CD4-positive, alpha-beta T cell (primary cell): ENCODE data around the gene C14orf119. TPM values are rescaled to one million over a fixed set of nuclear protein-coding genes. Genes with fewer than 3 reads are reported as not detected.

Experiments used
- ATAC-seq: fragments of 200-7000 bp; cut with Tn5 transposase; one replicate; pipeline ENCODE4 v1.10.0; 2022; ENCODE audit warnings: mild to moderate bottlenecking; ENCODE audit not compliant: poor library complexity
- CTCF ChIA-PET: fragments of 350-600 bp; sonication (Branson Sonifier 250); formaldehyde crosslinking; loops from one replicate; lab custom pipeline; 2021; ENCODE audit warnings: antibody characterized with exemption, inconsistent platforms; lab: Charles Lee
- POLR2A ChIA-PET: fragments of 350-600 bp; sonication (Branson Sonifier 250); formaldehyde crosslinking; loops from one replicate; lab custom pipeline; 2021; ENCODE audit warnings: antibody characterized with exemption, inconsistent platforms; lab: Charles Lee
- DNase-seq, 14 experiments: peaks; one replicate each; pipeline ENCODE4 v3.0.0-alpha.2; 2013 to 2020; ENCODE audit warnings: mixed read lengths in 2 of 14
- H3K27ac ChIP-seq, 2 donors: one replicate each; pipeline versions ENCODE4 v1.5.1 to v1.7.0; 2013; ENCODE audit warnings: low read length in 2 of 2, low read depth in 1 of 2, mild to moderate bottlenecking in 1 of 2
- H3K27me3 ChIP-seq, 2 experiments: 1 replicate in 1 of 2; 2 replicates in 1 of 2; pipeline versions ENCODE4 v1.6.1 to v1.7.0; 2013; ENCODE audit warnings: low read length in 2 of 2, control low read depth in 1 of 2, mild to moderate bottlenecking in 1 of 2, moderate library complexity in 1 of 2; ENCODE audit not compliant: insufficient read depth in 2 of 2, control insufficient read depth in 1 of 2
- H3K36me3 ChIP-seq: one replicate; pipeline ENCODE4 v1.6.1; 2013; ENCODE audit warnings: low read length, control low read depth; ENCODE audit not compliant: insufficient read depth
- H3K4me1 ChIP-seq: one replicate; pipeline ENCODE4 v1.6.1; 2013; ENCODE audit warnings: low read length, control low read depth; ENCODE audit not compliant: insufficient read depth
- H3K4me3 ChIP-seq: one replicate; pipeline ENCODE4 v1.5.1; 2013; ENCODE audit warnings: mild to moderate bottlenecking, low read length, moderate library complexity
- H3K9me3 ChIP-seq, 2 experiments: 1 replicate in 1 of 2; 2 replicates in 1 of 2; pipeline versions ENCODE4 v1.6.1 to v1.7.0; 2013; ENCODE audit warnings: low read length in 2 of 2, mild to moderate bottlenecking in 2 of 2, control low read depth in 1 of 2, moderate library complexity in 1 of 2; ENCODE audit not compliant: control insufficient read depth in 1 of 2, insufficient read depth in 1 of 2
- H3K27ac Mint-ChIP-seq: one replicate; pipeline ENCODE4 v1.8.0; 2020; ENCODE audit warnings: mixed read lengths
- H3K27me3 Mint-ChIP-seq: one replicate; pipeline ENCODE4 v1.8.0; 2021; ENCODE audit warnings: mixed read lengths
- H3K36me3 Mint-ChIP-seq: one replicate; pipeline ENCODE4 v1.8.0; 2021; ENCODE audit warnings: low read depth, mixed read lengths
- H3K4me1 Mint-ChIP-seq: one replicate; pipeline ENCODE4 v1.8.0; 2021; ENCODE audit warnings: low read depth, mixed read lengths
- H3K4me3 Mint-ChIP-seq: one replicate; pipeline ENCODE4 v1.8.0; 2020; ENCODE audit warnings: mild to moderate bottlenecking, mixed read lengths
- H3K9me3 Mint-ChIP-seq: one replicate; pipeline ENCODE4 v1.8.0; 2020; ENCODE audit warnings: mixed read lengths
- intact Hi-C, 2 experiments: fragments of 100-400 bp; cut with DNase I in 1 of 2; cut with micrococcal nuclease in 1 of 2; formaldehyde crosslinking; loops; one replicate each; pipeline versions ENCODE4 v1.15.1 to v1.9.0; 2023 to 2025; cut with DNase I, micrococcal nuclease
- total RNA-seq, 174 experiments: library from RNA in 2 of 174; stranded (reverse) in 2 of 174; gene quantifications; one replicate each; pipeline ENCODE4 v1.2.3 and lab custom pipeline; 2021 to 2026
- TF ChIP-seq, protein P1 (sequence below): fragments of 200-600 bp; IDR thresholded peaks from one replicate; pipeline ENCODE4 v1.8.0; 2022; ENCODE audit warnings: antibody characterized with exemption, mild to moderate bottlenecking

The C14orf119 gene
- total RNA-seq, 2 experiments from 2014 or later: 3.1 to 3.9 TPM

DNA sequence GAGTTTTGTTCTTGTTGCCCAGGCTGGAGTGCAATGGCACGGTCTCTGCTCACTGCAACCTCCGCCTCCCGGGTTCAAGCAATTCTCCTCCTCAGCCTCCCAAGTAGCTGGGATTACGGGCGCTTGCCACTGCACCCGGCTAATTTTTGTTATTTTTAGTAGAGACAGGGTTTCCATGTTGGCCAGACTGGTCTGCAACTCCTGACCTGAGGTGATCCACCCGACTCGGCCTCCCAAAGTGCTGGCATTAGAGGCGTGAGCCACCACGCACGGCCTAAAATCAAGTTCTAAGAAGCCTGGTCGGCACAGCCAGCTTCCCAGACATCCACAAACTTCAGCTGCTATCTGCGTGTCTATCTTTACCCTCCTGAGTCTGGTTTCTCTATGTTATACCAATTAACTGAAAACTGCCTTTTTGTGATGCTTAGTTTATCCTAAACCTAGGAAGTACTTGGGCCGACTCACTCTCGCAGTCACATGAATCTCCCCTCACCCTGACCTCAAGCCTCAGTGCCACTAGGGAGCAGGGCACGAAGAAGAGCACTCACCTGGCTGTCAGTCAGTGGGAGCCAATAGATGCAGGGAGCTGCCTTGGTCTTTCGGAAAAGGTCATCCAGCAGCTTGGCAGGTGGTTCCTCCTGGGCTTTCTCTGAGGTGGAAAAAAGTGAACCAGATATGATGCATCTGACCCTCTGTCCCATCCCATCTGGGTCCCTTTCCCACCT is 34.6 kb upstream of the C14orf119 start:
- TF ChIP-seq, protein P1, sequence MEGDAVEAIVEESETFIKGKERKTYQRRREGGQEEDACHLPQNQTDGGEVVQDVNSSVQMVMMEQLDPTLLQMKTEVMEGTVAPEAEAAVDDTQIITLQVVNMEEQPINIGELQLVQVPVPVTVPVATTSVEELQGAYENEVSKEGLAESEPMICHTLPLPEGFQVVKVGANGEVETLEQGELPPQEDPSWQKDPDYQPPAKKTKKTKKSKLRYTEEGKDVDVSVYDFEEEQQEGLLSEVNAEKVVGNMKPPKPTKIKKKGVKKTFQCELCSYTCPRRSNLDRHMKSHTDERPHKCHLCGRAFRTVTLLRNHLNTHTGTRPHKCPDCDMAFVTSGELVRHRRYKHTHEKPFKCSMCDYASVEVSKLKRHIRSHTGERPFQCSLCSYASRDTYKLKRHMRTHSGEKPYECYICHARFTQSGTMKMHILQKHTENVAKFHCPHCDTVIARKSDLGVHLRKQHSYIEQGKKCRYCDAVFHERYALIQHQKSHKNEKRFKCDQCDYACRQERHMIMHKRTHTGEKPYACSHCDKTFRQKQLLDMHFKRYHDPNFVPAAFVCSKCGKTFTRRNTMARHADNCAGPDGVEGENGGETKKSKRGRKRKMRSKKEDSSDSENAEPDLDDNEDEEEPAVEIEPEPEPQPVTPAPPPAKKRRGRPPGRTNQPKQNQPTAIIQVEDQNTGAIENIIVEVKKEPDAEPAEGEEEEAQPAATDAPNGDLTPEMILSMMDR: no peak
- no peak for DNase-seq
- Mint-ChIP-seq H3K4me3 (no peak overlapping the region), H3K9me3 (no peaks in the 10 kb centered on the region), H3K27ac (no peak overlapping the region), H3K27me3 (no peaks in the 10 kb centered on the region), H3K4me1 (peaks cover 20% of the 10 kb centered on the region), H3K36me3 (peaks cover 81% of the 10 kb centered on the region)
- CTCF ChIA-PET: interaction anchor here (1.0 to 4.8 kb wide), 4 partner anchors 8 to 74 kb away, joined by 4 to 136 read pairs (median 8); no protein-coding TSS in a partner anchor
- Histone ChIP-seq H3K36me3 (peaks cover 63% of the 10 kb centered on the region), H3K4me3 (no peak overlapping the region), H3K9me3 (no peaks in the 10 kb centered on the region), H3K27ac (peak overlapping the region in 1 of 2 donors; percentile 26), H3K4me1 (peaks cover 23% of the 10 kb centered on the region), H3K27me3 (no peaks in the 10 kb centered on the region)
- intact Hi-C loops: no loop called here
- POLR2A ChIA-PET: interaction anchor here (0.9 to 1.4 kb wide), 2 partner anchors 11 to 74 kb away, joined by 3 to 6 read pairs; no protein-coding TSS in a partner anchor
- ATAC-seq: no peak

DNA sequence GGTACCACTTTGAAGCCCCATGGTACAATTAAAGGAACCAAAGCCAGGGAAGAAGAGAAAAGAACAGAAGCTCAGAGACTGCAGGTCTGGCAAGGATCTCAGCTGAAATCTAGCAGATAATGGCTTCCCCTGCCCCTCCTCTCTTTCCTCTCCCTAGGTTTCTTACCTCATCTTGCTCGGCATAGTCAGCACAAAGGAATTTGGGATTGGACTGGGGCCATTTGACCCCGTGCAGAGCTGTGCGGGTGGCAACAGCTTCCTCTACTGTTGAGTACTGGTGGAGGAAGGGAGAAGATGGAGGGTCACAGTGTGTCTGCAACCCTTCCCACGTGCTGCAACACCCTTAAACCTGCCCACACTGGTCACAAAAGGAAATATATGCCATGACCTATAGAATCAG is 33.3 kb upstream of the C14orf119 start:
- Mint-ChIP-seq H3K9me3 (no peaks in the 10 kb centered on the region), H3K4me1 (peaks cover 11% of the 10 kb centered on the region), H3K36me3 (peaks cover 85% of the 10 kb centered on the region), H3K4me3 (no peak overlapping the region), H3K27me3 (no peaks in the 10 kb centered on the region), H3K27ac (no peak overlapping the region)
- ChIA-PET CTCF (interaction anchor here (0.7 to 2.7 kb wide), 4 partner anchors 15 to 492 kb away, joined by 3 to 9 read pairs (median 4); no protein-coding TSS in a partner anchor), POLR2A (interaction anchor here (0.9 kb wide), 2 partner anchors 9 to 105 kb away, joined by 3 read pairs; partner anchors contain the start of gene HAUS4)
- intact Hi-C loops: no loop called here
- peaks cover 76% of the 10 kb centered on the region for H3K36me3 ChIP-seq
- ATAC-seq: no peak
- H3K9me3 ChIP-seq: no peaks in the 10 kb centered on the region
- TF ChIP-seq, protein P1: no peak
- no peak overlapping the region for H3K27ac ChIP-seq
- DNase-seq: no peak
- no peak overlapping the region for H3K4me3 ChIP-seq
- H3K27me3 ChIP-seq: no peaks in the 10 kb centered on the region
- H3K4me1 ChIP-seq: peaks cover 10% of the 10 kb centered on the region

DNA sequence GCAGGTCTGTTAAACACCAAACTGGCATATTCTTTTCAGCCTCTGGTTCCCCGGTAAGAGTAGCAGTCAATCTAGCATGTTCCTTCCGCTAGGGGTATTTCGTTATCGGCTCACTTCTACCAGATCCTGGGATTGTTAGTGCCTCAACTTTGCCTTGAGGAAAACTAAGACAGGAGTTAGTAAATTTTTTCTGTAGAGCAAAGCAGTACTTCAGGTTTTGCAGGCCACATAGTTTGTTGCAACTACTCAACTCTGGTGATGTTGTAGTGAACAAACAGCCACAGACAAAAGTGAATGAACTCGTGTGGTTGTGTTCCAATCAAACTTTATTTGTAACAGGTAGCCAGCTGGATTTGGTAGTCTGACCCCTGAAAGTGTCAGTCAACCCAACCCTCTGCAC is 31.7 kb upstream of the C14orf119 start:
- intact Hi-C loops: no loop called here
- Histone ChIP-seq H3K27me3 (no peaks in the 10 kb centered on the region), H3K27ac (no peak overlapping the region), H3K9me3 (no peaks in the 10 kb centered on the region), H3K36me3 (peaks cover 90% of the 10 kb centered on the region), H3K4me1 (peaks cover 8% of the 10 kb centered on the region), H3K4me3 (no peak overlapping the region)
- no peak for DNase-seq
- peaks cover 9% of the 10 kb centered on the region for H3K4me1 Mint-ChIP-seq
- H3K27me3 Mint-ChIP-seq: no peaks in the 10 kb centered on the region
- ChIA-PET POLR2A (no interaction called here), CTCF (interaction anchor here (1.6 to 2.7 kb wide), 2 partner anchors 13 to 77 kb away, joined by 5 to 9 read pairs; no protein-coding TSS in a partner anchor)
- TF ChIP-seq, protein P1: no peak
- H3K27ac Mint-ChIP-seq: no peak overlapping the region
- no peaks in the 10 kb centered on the region for H3K9me3 Mint-ChIP-seq
- no peak overlapping the region for H3K4me3 Mint-ChIP-seq
- ATAC-seq: no peak
- H3K36me3 Mint-ChIP-seq: peaks cover 82% of the 10 kb centered on the region
